PC-3 (cell line): ENCODE data around the gene TWF2. TPM values are rescaled to one million over a fixed set of nuclear protein-coding genes. Genes with fewer than 3 reads are reported as not detected.
"Not testable (repeated sequence)": the region's sequence is repeated elsewhere in the genome, so short reads cannot be mapped to it uniquely, and the experiment has no call there.

ENCODE experiments used
- ATAC-seq: fragments of 200-7000 bp; cut with Tn5 transposase; 2 replicates; pipeline ENCODE4 v1.9.1; 2020; ENCODE audit warnings: mild to moderate bottlenecking, moderate library complexity
- BruUV-seq: library from RNA; stranded (reverse); fragments of 400-500 nt; replicated peaks from 2 replicates; lab custom pipeline; 2021; lab: Mats Ljungman, UMichigan
- CTCF ChIA-PET: fragments of 300-600 bp; sonication (Branson Sonifier 250); formaldehyde crosslinking; loops from one replicate; lab custom pipeline; 2022; ENCODE audit warnings: antibody characterized with exemption; lab: Charles Lee
- POLR2A ChIA-PET: fragments of 300-600 bp; sonication (Branson Sonifier 250); formaldehyde crosslinking; loops from one replicate; lab custom pipeline; 2022; ENCODE audit warnings: antibody characterized with exemption; ENCODE audit not compliant: unreplicated experiment; lab: Charles Lee
- DNase-seq: peaks from one replicate; pipeline ENCODE4 v3.0.0-alpha.2; 2015
- H2AFZ ChIP-seq: fragments of 300-600 bp; sonication (generic); 2 replicates; pipeline ENCODE4 v1.6.0; 2016; ENCODE audit warnings: antibody characterized with exemption, low read length
- H3F3A ChIP-seq: fragments of 300-600 bp; sonication (generic); one replicate; pipeline ENCODE4 v1.6.0; 2017; ENCODE audit warnings: antibody characterized with exemption, low read length, control low read depth, mild to moderate bottlenecking; ENCODE audit not compliant: unreplicated experiment
- H3K27ac ChIP-seq: fragments of 300-600 bp; sonication (generic); 2 replicates; pipeline ENCODE4 v1.5.1; 2016; ENCODE audit warnings: mild to moderate bottlenecking, low read length
- H3K27me3 ChIP-seq: fragments of 300-600 bp; sonication (generic); 2 replicates; pipeline ENCODE4 v1.6.1; 2016; ENCODE audit warnings: low read length, mixed read lengths
- H3K36me3 ChIP-seq: fragments of 300-600 bp; sonication (generic); 2 replicates; pipeline ENCODE4 v1.6.1; 2016; ENCODE audit warnings: low read depth, mixed run types, low read length, mixed read lengths
- H3K4me1 ChIP-seq: fragments of 300-600 bp; sonication (generic); 2 replicates; pipeline ENCODE4 v1.5.1; 2016; ENCODE audit warnings: low read length; ENCODE audit not compliant: insufficient read depth
- H3K4me2 ChIP-seq: fragments of 300-600 bp; sonication (generic); 2 replicates; pipeline ENCODE4 v1.6.0; 2016; ENCODE audit warnings: low read length
- H3K4me3 ChIP-seq: fragments of 300-600 bp; sonication (generic); 2 replicates; pipeline ENCODE4 v1.5.1; 2016; ENCODE audit warnings: mild to moderate bottlenecking, low read length, mixed read lengths
- H3K79me2 ChIP-seq: fragments of 300-600 bp; sonication (generic); 2 replicates; pipeline ENCODE4 v1.6.1; 2017; ENCODE audit warnings: low read length, mixed read lengths
- H3K9ac ChIP-seq: fragments of 300-600 bp; sonication (generic); 2 replicates; pipeline ENCODE4 v1.6.0; 2016; ENCODE audit warnings: mild to moderate bottlenecking, low read length
- H3K9me2 ChIP-seq: fragments of 300-600 bp; sonication (generic); replicated peaks from 2 replicates; pipeline ENCODE4 v1.6.1; 2016; ENCODE audit warnings: mixed run types, low read length, mixed read lengths
- H3K9me3 ChIP-seq: fragments of 300-600 bp; sonication (generic); 2 replicates; pipeline ENCODE4 v1.6.1; 2016; ENCODE audit warnings: low read length, mixed read lengths
- H4K20me1 ChIP-seq: fragments of 300-600 bp; sonication (generic); 2 replicates; pipeline ENCODE4 v1.6.1; 2016; ENCODE audit warnings: low read length, mixed read lengths
- EZH2 ChIP-seq: fragments of 300-600 bp; sonication (generic); IDR thresholded peaks from one replicate; pipeline ENCODE4 v1.6.1; 2017; ENCODE audit warnings: antibody characterized with exemption, mild to moderate bottlenecking, low read length; ENCODE audit not compliant: unreplicated experiment
- EZH2phosphoT487 ChIP-seq: fragments of 300-600 bp; sonication (generic); IDR thresholded peaks from 2 replicates; pipeline ENCODE4 v1.6.1; 2018; ENCODE audit warnings: mild to moderate bottlenecking, antibody characterized with exemption, low read length, borderline replicate concordance
- intact Hi-C: fragments of 100-400 bp; cut with micrococcal nuclease; formaldehyde crosslinking; loops from 2 replicates; pipeline ENCODE4 v1.9.0; 2023
- total RNA-seq: library from RNA; depleted of rRNA; stranded (reverse); fragments of >200 nt; gene quantifications from 2 replicates; pipeline ENCODE4 v1.2.3, GENCODE V29; 2014
- TF ChIP-seq, protein P1 (sequence below): fragments of 300-600 bp; sonication (generic); conservative IDR thresholded peaks from 2 replicates; pipeline ENCODE4 v1.5.1; 2017; ENCODE audit warnings: antibody characterized with exemption, low read depth, mild to moderate bottlenecking, low read length

TWF2 gene
- total RNA-seq, 1 experiment from 2014 or later = 147 TPM

DNA sequence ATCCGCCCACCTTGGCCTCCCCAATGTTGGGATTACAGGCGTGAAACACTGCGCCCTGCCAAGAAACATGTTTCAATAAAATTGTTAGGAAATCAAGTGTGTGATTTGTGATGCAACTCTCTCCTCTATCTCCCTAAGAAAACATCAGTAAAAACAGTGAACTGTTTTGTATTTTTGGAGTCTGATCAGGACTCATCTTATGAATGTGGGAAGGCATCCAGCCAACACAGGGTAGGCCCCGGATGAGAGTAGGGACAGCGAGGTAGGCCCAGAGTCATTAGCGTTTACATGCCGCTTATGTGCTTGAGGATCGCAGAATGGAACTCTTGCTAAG, 47.8 kb upstream of the TWF2 start:
- H3K9ac ChIP-seq = peak overlapping the region; percentile 99
- ATAC-seq (no peak), DNase-seq (no peak)
- no peaks in the 10 kb centered on the region for H3K36me3 ChIP-seq
- peak overlapping the region; percentile 97; the same call in 1 of the 2 replicates for H2AFZ ChIP-seq
- H3K79me2 ChIP-seq = peaks cover 10% of the 10 kb centered on the region
- H3K4me1 ChIP-seq = peaks cover 8% of the 10 kb centered on the region
- peak overlapping the region; percentile 99 for H3K27ac ChIP-seq
- H3K4me2 ChIP-seq = peak overlapping the region; percentile 85
- H3K4me3 ChIP-seq = peak overlapping the region; percentile 90
- ChIA-PET POLR2A (interaction anchor here (1.3 kb wide), 1 partner anchor 8 kb away, joined by 11 read pairs; the partner anchor contains the start of gene WDR82), CTCF (no interaction called here)
- H4K20me1 ChIP-seq = no peaks in the 10 kb centered on the region
- H3K27me3 ChIP-seq = no peaks in the 10 kb centered on the region
- no peaks in the 10 kb centered on the region for H3F3A ChIP-seq
- intact Hi-C loops = loop anchor here (5.0 kb wide), 1 partner anchor 134 kb away; the partner anchor contains the start of gene POC1A
- H3K9me3 ChIP-seq = no peaks in the 10 kb centered on the region
- TF ChIP-seq EZH2phosphoT487 (no peak), EZH2 (no peak)
- TF ChIP-seq, protein P1, sequence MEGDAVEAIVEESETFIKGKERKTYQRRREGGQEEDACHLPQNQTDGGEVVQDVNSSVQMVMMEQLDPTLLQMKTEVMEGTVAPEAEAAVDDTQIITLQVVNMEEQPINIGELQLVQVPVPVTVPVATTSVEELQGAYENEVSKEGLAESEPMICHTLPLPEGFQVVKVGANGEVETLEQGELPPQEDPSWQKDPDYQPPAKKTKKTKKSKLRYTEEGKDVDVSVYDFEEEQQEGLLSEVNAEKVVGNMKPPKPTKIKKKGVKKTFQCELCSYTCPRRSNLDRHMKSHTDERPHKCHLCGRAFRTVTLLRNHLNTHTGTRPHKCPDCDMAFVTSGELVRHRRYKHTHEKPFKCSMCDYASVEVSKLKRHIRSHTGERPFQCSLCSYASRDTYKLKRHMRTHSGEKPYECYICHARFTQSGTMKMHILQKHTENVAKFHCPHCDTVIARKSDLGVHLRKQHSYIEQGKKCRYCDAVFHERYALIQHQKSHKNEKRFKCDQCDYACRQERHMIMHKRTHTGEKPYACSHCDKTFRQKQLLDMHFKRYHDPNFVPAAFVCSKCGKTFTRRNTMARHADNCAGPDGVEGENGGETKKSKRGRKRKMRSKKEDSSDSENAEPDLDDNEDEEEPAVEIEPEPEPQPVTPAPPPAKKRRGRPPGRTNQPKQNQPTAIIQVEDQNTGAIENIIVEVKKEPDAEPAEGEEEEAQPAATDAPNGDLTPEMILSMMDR = no peak
- no peaks in the 10 kb centered on the region for H3K9me2 ChIP-seq
- no TSS peak for BruUV-seq

GRCh38 chr3:52284051-52284450, 45.1 kb upstream of the TWF2 start:
- POLR2A ChIA-PET = not testable (repeated sequence)

GRCh38 chr3:52283306-52283705, 44.3 kb upstream of the TWF2 start:
- H3K9me2 ChIP-seq = no peaks in the 10 kb centered on the region
- peaks cover 21% of the 10 kb centered on the region for H3K4me1 ChIP-seq
- TF ChIP-seq EZH2 (no peak), EZH2phosphoT487 (no peak)
- TF ChIP-seq, protein P1 = no peak
- no peak overlapping the region for H3K9ac ChIP-seq
- H3K79me2 ChIP-seq = peaks cover 14% of the 10 kb centered on the region
- no peaks in the 10 kb centered on the region for H3F3A ChIP-seq
- no peaks in the 10 kb centered on the region for H3K27me3 ChIP-seq
- BruUV-seq = no TSS peak
- no peaks in the 10 kb centered on the region for H3K36me3 ChIP-seq
- no peak for DNase-seq
- no peak for ATAC-seq
- no peak overlapping the region for H3K4me2 ChIP-seq
- H3K27ac ChIP-seq = no peak overlapping the region
- H3K4me3 ChIP-seq = no peak overlapping the region
- no peaks in the 10 kb centered on the region for H3K9me3 ChIP-seq
- ChIA-PET POLR2A (no interaction called here), CTCF (no interaction called here)
- intact Hi-C loops = no loop called here
- no peak overlapping the region for H2AFZ ChIP-seq
- H4K20me1 ChIP-seq = no peaks in the 10 kb centered on the region

More at GRCh38 chr3:52284051-52284450, 45.1 kb upstream of the TWF2 start:
- intact Hi-C loops, H3K27me3 ChIP-seq, CTCF ChIA-PET, H3K9me3 ChIP-seq, H3F3A ChIP-seq, H3K36me3 ChIP-seq, H3K27ac ChIP-seq, H3K4me2 ChIP-seq, H3K9me2 ChIP-seq, H4K20me1 ChIP-seq, ATAC-seq, H3K4me3 ChIP-seq, H3K9ac ChIP-seq, BruUV-seq, H2AFZ ChIP-seq, DNase-seq: not testable (repeated sequence)
- Histone ChIP-seq H3K79me2 (peaks cover 12% of the 10 kb centered on the region), H3K4me1 (peaks cover 19% of the 10 kb centered on the region)
